ENCODE data around the gene OSGEPL1.
"Not testable (repeated sequence)": the region's sequence is repeated elsewhere in the genome, so short reads cannot be mapped to it uniquely, and the experiment has no call there.

The OSGEPL1 gene

GRCh38 chr2:189762551-189763298 is at the start of gene OSGEPL1:
Gene OSGEPL1 (minus strand): TSS chr2:189762792. CDS start chr2:189761640, 1,152 bp downstream.
- peak; percentile 94 for DNase-seq

- no peak for DNase-seq
Measured at GRCh38 chr2:189803431-189803830, 40.8 kb upstream of the OSGEPL1 start.

- DNase-seq, result no peak
Measured at GRCh38 chr2:189802396-189802912, 39.9 kb upstream of the OSGEPL1 start.

- no peak for DNase-seq
Measured at GRCh38 chr2:189799531-189799930, 36.9 kb upstream of the OSGEPL1 start.

GRCh38 chr2:189799030-189799331 is 36.4 kb upstream of the OSGEPL1 start:
- no peak for DNase-seq

GRCh38 chr2:189798312-189799029 is 35.9 kb upstream of the OSGEPL1 start:
- DNase-seq, result no peak

GRCh38 chr2:189797902-189798301 is 35.3 kb upstream of the OSGEPL1 start:
- no peak for DNase-seq

GRCh38 chr2:189794310-189794709 is 31.7 kb upstream of the OSGEPL1 start:
- no peak for DNase-seq

GRCh38 chr2:189791338-189792042 is 28.9 kb upstream of the OSGEPL1 start:
- DNase-seq, result no peak

- DNase-seq, result peak; percentile 96
Measured at GRCh38 chr2:189783927-189784867, 21.6 kb upstream of the OSGEPL1 start, which contains the start of the genes ORMDL1 and PMS1. Gene ORMDL1 (minus strand): TSS chr2:189784339. CDS start chr2:189782595, 1,744 bp downstream. Gene PMS1 (plus strand): TSS chr2:189784450. CDS start chr2:189791810, 7,360 bp downstream.

- DNase-seq, result no peak
Measured at GRCh38 chr2:189783451-189783926, 20.9 kb upstream of the OSGEPL1 start.

GRCh38 chr2:189782221-189782671 is 19.7 kb upstream of the OSGEPL1 start:
- DNase-seq, result no peak

- no peak for DNase-seq
Measured at GRCh38 chr2:189772212-189772611, 9.6 kb upstream of the OSGEPL1 start.

GRCh38 chr2:189770590-189771322 is 8.2 kb upstream of the OSGEPL1 start:
- DNase-seq, result no peak

GRCh38 chr2:189763908-189764661 is 1.5 kb upstream of the OSGEPL1 start:
- no peak for DNase-seq

- DNase-seq, result no peak
Measured at GRCh38 chr2:189762229-189762550, 402 bp downstream of the OSGEPL1 start.

- not testable (repeated sequence) for DNase-seq
Measured at GRCh38 chr2:189760154-189760553, 2.4 kb downstream of the OSGEPL1 start.

- no peak for DNase-seq
Measured at GRCh38 chr2:189756311-189756952, 6.2 kb downstream of the OSGEPL1 start.

- no peak for DNase-seq
Measured at GRCh38 chr2:189751080-189751658, 11.4 kb downstream of the OSGEPL1 start.

GRCh38 chr2:189729430-189729829 is 33.2 kb downstream of the OSGEPL1 start:
- no peak for DNase-seq
